IPS-15b (cell line): ENCODE data around the gene PRICKLE2.

Experiments used
- H3K27me3 ChIP-seq: one replicate; pipeline ENCODE4 v1.6.1; 2013; ENCODE audit warnings: low read length; ENCODE audit not compliant: control insufficient read depth, insufficient read depth
- H3K36me3 ChIP-seq: one replicate; pipeline ENCODE4 v1.6.1; 2013; ENCODE audit warnings: low read length; ENCODE audit not compliant: control insufficient read depth, insufficient read depth
- H3K4me1 ChIP-seq: one replicate; pipeline ENCODE4 v1.6.1; 2013; ENCODE audit warnings: mild to moderate bottlenecking, low read length; ENCODE audit not compliant: control insufficient read depth, insufficient read depth
- H3K4me3 ChIP-seq: one replicate; pipeline ENCODE4 v1.5.1; 2013; ENCODE audit warnings: low read depth, low read length
- H3K9ac ChIP-seq: one replicate; pipeline ENCODE4 v1.6.1; 2013; ENCODE audit warnings: low read depth, mild to moderate bottlenecking, low read length
- H3K9me3 ChIP-seq: one replicate; pipeline ENCODE4 v1.6.1; 2013; ENCODE audit warnings: mild to moderate bottlenecking, low read length; ENCODE audit not compliant: control insufficient read depth, insufficient read depth

The PRICKLE2 gene

GRCh38 chr3:64157150-64158035 lies 67.9 kb downstream of the PRICKLE2 start:
- Histone ChIP-seq H3K4me1 (peaks cover 10% of the 10 kb centered on the region), H3K9ac (no peak overlapping the region), H3K27me3 (no peaks in the 10 kb centered on the region), H3K36me3 (no peaks in the 10 kb centered on the region), H3K9me3 (no peaks in the 10 kb centered on the region), H3K4me3 (no peak overlapping the region)

GRCh38 chr3:64155328-64155727 lies 69.9 kb downstream of the PRICKLE2 start:
- H3K4me1 ChIP-seq = peaks cover 2% of the 10 kb centered on the region
- no peaks in the 10 kb centered on the region for H3K27me3 ChIP-seq
- H3K4me3 ChIP-seq = no peak overlapping the region
- no peaks in the 10 kb centered on the region for H3K9me3 ChIP-seq
- no peaks in the 10 kb centered on the region for H3K36me3 ChIP-seq
- no peak overlapping the region for H3K9ac ChIP-seq

GRCh38 chr3:64152676-64153466 lies 72.4 kb downstream of the PRICKLE2 start:
- H3K4me1 ChIP-seq = peaks cover 2% of the 10 kb centered on the region
- no peak overlapping the region for H3K9ac ChIP-seq
- no peaks in the 10 kb centered on the region for H3K36me3 ChIP-seq
- H3K4me3 ChIP-seq = no peak overlapping the region
- H3K27me3 ChIP-seq = no peaks in the 10 kb centered on the region
- no peaks in the 10 kb centered on the region for H3K9me3 ChIP-seq

GRCh38 chr3:64152086-64152485 lies 73.2 kb downstream of the PRICKLE2 start:
- Histone ChIP-seq H3K9me3 (no peaks in the 10 kb centered on the region), H3K9ac (no peak overlapping the region), H3K27me3 (no peaks in the 10 kb centered on the region), H3K4me1 (no peaks in the 10 kb centered on the region), H3K36me3 (peaks cover 2% of the 10 kb centered on the region), H3K4me3 (no peak overlapping the region)

GRCh38 chr3:64151342-64151871 lies 73.9 kb downstream of the PRICKLE2 start:
- Histone ChIP-seq H3K4me3 (no peak overlapping the region), H3K36me3 (peaks cover 4% of the 10 kb centered on the region), H3K27me3 (no peaks in the 10 kb centered on the region), H3K4me1 (no peaks in the 10 kb centered on the region), H3K9ac (no peak overlapping the region), H3K9me3 (no peaks in the 10 kb centered on the region)

GRCh38 chr3:64150623-64151207 lies 74.6 kb downstream of the PRICKLE2 start:
- H3K27me3 ChIP-seq = no peaks in the 10 kb centered on the region
- no peaks in the 10 kb centered on the region for H3K9me3 ChIP-seq
- H3K4me3 ChIP-seq = no peak overlapping the region
- peaks cover 4% of the 10 kb centered on the region for H3K36me3 ChIP-seq
- H3K9ac ChIP-seq = no peak overlapping the region
- no peaks in the 10 kb centered on the region for H3K4me1 ChIP-seq

GRCh38 chr3:64149886-64150285 lies 75.4 kb downstream of the PRICKLE2 start:
- no peak overlapping the region for H3K9ac ChIP-seq
- H3K9me3 ChIP-seq = no peaks in the 10 kb centered on the region
- H3K4me1 ChIP-seq = no peaks in the 10 kb centered on the region
- peaks cover 4% of the 10 kb centered on the region for H3K36me3 ChIP-seq
- H3K4me3 ChIP-seq = no peak overlapping the region
- no peaks in the 10 kb centered on the region for H3K27me3 ChIP-seq

GRCh38 chr3:64148955-64149653 lies 76.2 kb downstream of the PRICKLE2 start:
- H3K36me3 ChIP-seq = peaks cover 4% of the 10 kb centered on the region
- H3K27me3 ChIP-seq = no peaks in the 10 kb centered on the region
- no peak overlapping the region for H3K9ac ChIP-seq
- no peak overlapping the region for H3K4me3 ChIP-seq
- H3K4me1 ChIP-seq = no peaks in the 10 kb centered on the region
- H3K9me3 ChIP-seq = no peaks in the 10 kb centered on the region

- Histone ChIP-seq H3K4me1 (peaks cover 6% of the 10 kb centered on the region), H3K9ac (no peak overlapping the region), H3K27me3 (no peaks in the 10 kb centered on the region), H3K36me3 (peaks cover 4% of the 10 kb centered on the region), H3K4me3 (no peak overlapping the region), H3K9me3 (no peaks in the 10 kb centered on the region)
These were observed 78.1 kb downstream of the PRICKLE2 start for GRCh38 chr3:64147211-64147610.

GRCh38 chr3:64145438-64145837 lies 79.8 kb downstream of the PRICKLE2 start:
- peaks cover 4% of the 10 kb centered on the region for H3K36me3 ChIP-seq
- H3K4me1 ChIP-seq = peaks cover 6% of the 10 kb centered on the region
- no peak overlapping the region for H3K4me3 ChIP-seq
- H3K9me3 ChIP-seq = no peaks in the 10 kb centered on the region
- H3K27me3 ChIP-seq = no peaks in the 10 kb centered on the region
- H3K9ac ChIP-seq = no peak overlapping the region

- Histone ChIP-seq H3K9me3 (no peaks in the 10 kb centered on the region), H3K36me3 (peaks cover 4% of the 10 kb centered on the region), H3K4me3 (no peak overlapping the region), H3K27me3 (no peaks in the 10 kb centered on the region), H3K4me1 (peaks cover 6% of the 10 kb centered on the region), H3K9ac (no peak overlapping the region)
These were observed 80.9 kb downstream of the PRICKLE2 start for GRCh38 chr3:64144241-64144900.
